Mononuclear cell (primary cell): ENCODE measurements around the gene MBD6. TPM values are rescaled to one million over a fixed set of nuclear protein-coding genes. Genes with fewer than 3 reads are reported as not detected.

ENCODE experiments used
- H3K27me3 ChIP-seq: 2 replicates; pipeline ENCODE4 v1.6.0; 2011; ENCODE audit warnings: low read length, control low read depth; ENCODE audit not compliant: insufficient read depth
- H3K4me1 ChIP-seq: 2 replicates; pipeline ENCODE4 v1.5.1; 2011; ENCODE audit warnings: mild to moderate bottlenecking, low read length, control low read depth; ENCODE audit not compliant: insufficient read depth
- H3K4me3 ChIP-seq: 2 replicates; pipeline ENCODE4 v1.5.1; 2011; ENCODE audit warnings: mild to moderate bottlenecking, low read length, moderate library complexity
- H3K9me3 ChIP-seq: 2 replicates; pipeline ENCODE4 v1.5.1; 2011; ENCODE audit warnings: low read depth, mild to moderate bottlenecking, control low read depth, low read length
- total RNA-seq: library from RNA; depleted of rRNA; stranded (reverse); fragments of >200 nt; gene quantifications from one replicate; pipeline ENCODE4 v1.2.3, GENCODE V29; 2012

MBD6 gene
- total RNA-seq, 1 donor = 10.6 TPM

GRCh38 chr12:57577981-57578758, 55.5 kb downstream of the MBD6 start:
- no peak overlapping the region for H3K4me3 ChIP-seq

GRCh38 chr12:57579011-57579410, 56.4 kb downstream of the MBD6 start:
- no peaks in the 10 kb centered on the region for H3K9me3 ChIP-seq
- H3K4me1 ChIP-seq = peaks cover 2% of the 10 kb centered on the region
- no peak overlapping the region for H3K4me3 ChIP-seq
- peaks cover 2% of the 10 kb centered on the region for H3K27me3 ChIP-seq

More at GRCh38 chr12:57577981-57578758, 55.5 kb downstream of the MBD6 start:
- Histone ChIP-seq H3K4me1 (no peaks in the 10 kb centered on the region), H3K27me3 (peaks cover 2% of the 10 kb centered on the region), H3K9me3 (no peaks in the 10 kb centered on the region)

Other genes starting within 250 kb of the MBD6 start
- gene R3HDM2, start 91.8 kb upstream of the MBD6 start, total RNA-seq = 31.3 TPM
- gene INHBC, start 88.0 kb upstream of the MBD6 start, total RNA-seq = 0.10 TPM
- not detected for gene INHBE, start 67.5 kb upstream of the MBD6 start, total RNA-seq
- gene GLI1, start 63.0 kb upstream of the MBD6 start, total RNA-seq = 0.10 TPM
- 77.6 TPM for gene ARHGAP9, start 43.0 kb upstream of the MBD6 start, total RNA-seq
- gene MARS1, start 34.8 kb upstream of the MBD6 start, total RNA-seq = 90.3 TPM
- 130 TPM for gene DDIT3, start 2.3 kb upstream of the MBD6 start, total RNA-seq
- gene DCTN2, start 24.4 kb downstream of the MBD6 start, total RNA-seq = 52.2 TPM
- 0.21 TPM for gene KIF5A, start 27.2 kb downstream of the MBD6 start, total RNA-seq
- 26.0 TPM for gene PIP4K2C, start 68.4 kb downstream of the MBD6 start, total RNA-seq
- 12.6 TPM for gene DTX3, start 82.0 kb downstream of the MBD6 start, total RNA-seq
- 0.31 TPM for gene ARHGEF25, start 88.6 kb downstream of the MBD6 start, total RNA-seq
- gene B4GALNT1, start 110.4 kb downstream of the MBD6 start, total RNA-seq = under 0.01 TPM
- gene OS9, start 171.3 kb downstream of the MBD6 start, total RNA-seq = 166 TPM
- gene AGAP2, start 215.9 kb downstream of the MBD6 start, total RNA-seq = 7.6 TPM
- gene TSPAN31, start 222.2 kb downstream of the MBD6 start, total RNA-seq = 7.9 TPM
- 9.2 TPM for gene CDK4, start 229.5 kb downstream of the MBD6 start, total RNA-seq
- 13.9 TPM for gene MARCHF9, start 232.3 kb downstream of the MBD6 start, total RNA-seq
- gene CYP27B1, start 244.3 kb downstream of the MBD6 start, total RNA-seq = 1.3 TPM
- 2.3 TPM for gene METTL1, start 249.3 kb downstream of the MBD6 start, total RNA-seq
- gene EEF1AKMT3, start 249.8 kb downstream of the MBD6 start, total RNA-seq = 1.7 TPM